HEK293 (cell line): ENCODE measurements around the gene SLC16A11.

Experiments
- CTCF ChIA-PET: fragments of 350-600 bp; formaldehyde crosslinking; extraction: SDS; loops from one replicate; lab custom pipeline; 2021; ENCODE audit warnings: antibody characterized with exemption; lab: Yijun Ruan, JAX
- POLR2A ChIA-PET: fragments of 300-600 bp; formaldehyde crosslinking; extraction: SDS; loops from one replicate; lab custom pipeline; 2020; ENCODE audit warnings: antibody characterized with exemption, inconsistent platforms; lab: Yijun Ruan, JAX
- H3K27ac ChIP-seq: fragments of 200-500 bp; sonication (Bioruptor generic); 2 replicates; pipeline ENCODE4 v1.5.1; 2014; ENCODE audit warnings: low read depth, low read length, control low read depth, inconsistent platforms; ENCODE audit errors: extremely low read depth
- H3K36me3 ChIP-seq, 2 experiments: fragments of 200-500 bp in 1 of 2; sonication (Bioruptor generic) in 1 of 2; 1 replicate in 1 of 2; 2 replicates in 1 of 2; pipeline ENCODE4 v1.5.1; 2014 to 2017; ENCODE audit warnings: inconsistent platforms in 2 of 2, low read length in 2 of 2; ENCODE audit not compliant: control insufficient read depth in 2 of 2, insufficient read depth in 1 of 2
- H3K4me1 ChIP-seq: fragments of 200-500 bp; sonication (Bioruptor generic); 2 replicates; pipeline ENCODE4 v1.5.1; 2014; ENCODE audit warnings: mild to moderate bottlenecking, low read length, inconsistent platforms; ENCODE audit not compliant: control insufficient read depth, insufficient read depth
- H3K4me3 ChIP-seq: 2 replicates; pipeline ENCODE4 v1.5.1; 2011; ENCODE audit warnings: low read depth, mild to moderate bottlenecking, control low read depth, low read length, moderate library complexity
- H3K9me3 ChIP-seq: fragments of 200-500 bp; sonication (Bioruptor generic); 2 replicates; pipeline ENCODE4 v1.5.1; 2014; ENCODE audit warnings: low read depth, low read length, inconsistent platforms; ENCODE audit not compliant: control insufficient read depth, insufficient read depth
- GFI1B ChIP-seq: fragments of 450-650 bp; formaldehyde crosslinking; IDR thresholded peaks from 2 replicates; pipeline ENCODE4 v1.5.1; 2016; ENCODE audit warnings: missing biosample characterization, missing genetic modification characterization
- GLI4 ChIP-seq: fragments of 450-650 bp; formaldehyde crosslinking; IDR thresholded peaks from 2 replicates; pipeline ENCODE4 v1.5.1; 2016; ENCODE audit warnings: missing biosample characterization, missing genetic modification characterization
- HOXC10 ChIP-seq: sonication (generic); formaldehyde crosslinking; IDR thresholded peaks from 2 replicates; pipeline ENCODE4 v1.8.1; 2023; ENCODE audit warnings: mild to moderate bottlenecking, missing genetic modification reagents
- KLF7 ChIP-seq: fragments of 450-650 bp; formaldehyde crosslinking; IDR thresholded peaks from 2 replicates; pipeline ENCODE4 v1.5.1; 2016; ENCODE audit warnings: missing biosample characterization, missing genetic modification characterization, borderline replicate concordance
- ZBTB10 ChIP-seq: fragments of 450-650 bp; formaldehyde crosslinking; IDR thresholded peaks from 2 replicates; pipeline ENCODE4 v1.5.1; 2016; ENCODE audit warnings: missing biosample characterization, missing genetic modification characterization
- ZFP3 ChIP-seq: fragments of 450-650 bp; formaldehyde crosslinking; IDR thresholded peaks from 2 replicates; pipeline ENCODE4 v1.5.1; 2016; ENCODE audit warnings: low read depth, missing biosample characterization, missing genetic modification characterization
- ZFP69B ChIP-seq: fragments of 450-650 bp; formaldehyde crosslinking; IDR thresholded peaks from 2 replicates; pipeline ENCODE4 v1.5.1; 2016; ENCODE audit warnings: missing biosample characterization, missing genetic modification characterization
- ZNF10 ChIP-seq: fragments of 450-650 bp; formaldehyde crosslinking; IDR thresholded peaks from 2 replicates; pipeline ENCODE4 v1.5.1; 2017; ENCODE audit warnings: missing biosample characterization, missing genetic modification characterization
- ZNF132 ChIP-seq: fragments of 450-650 bp; formaldehyde crosslinking; IDR thresholded peaks from 2 replicates; pipeline ENCODE4 v1.5.1; 2017; ENCODE audit warnings: missing biosample characterization, missing genetic modification characterization, borderline replicate concordance
- ZNF184 ChIP-seq: fragments of 450-650 bp; IDR thresholded peaks from 2 replicates; pipeline ENCODE4 v1.5.1; 2018; ENCODE audit warnings: missing biosample characterization, mild to moderate bottlenecking, missing genetic modification characterization
- ZNF214 ChIP-seq: fragments of 450-650 bp; formaldehyde crosslinking; IDR thresholded peaks from 2 replicates; pipeline ENCODE4 v1.5.1; 2017; ENCODE audit warnings: missing biosample characterization, mild to moderate bottlenecking, missing genetic modification characterization, borderline replicate concordance
- ZNF26 ChIP-seq: fragments of 450-650 bp; formaldehyde crosslinking; IDR thresholded peaks from 2 replicates; pipeline ENCODE4 v1.5.1; 2016; ENCODE audit warnings: missing biosample characterization, missing genetic modification characterization
- ZNF302 ChIP-seq: fragments of 450-650 bp; formaldehyde crosslinking; IDR thresholded peaks from 2 replicates; pipeline ENCODE4 v1.5.1; 2016; ENCODE audit warnings: missing biosample characterization, missing genetic modification characterization, low read depth
- ZNF362 ChIP-seq: fragments of 450-650 bp; formaldehyde crosslinking; IDR thresholded peaks from 2 replicates; pipeline ENCODE4 v1.5.1; 2016; ENCODE audit warnings: missing biosample characterization, missing genetic modification characterization
- ZNF366 ChIP-seq: fragments of 450-650 bp; formaldehyde crosslinking; conservative IDR thresholded peaks from 2 replicates; pipeline ENCODE4 v1.5.1; 2016; ENCODE audit warnings: missing biosample characterization, missing genetic modification characterization
- ZNF37A ChIP-seq: fragments of 450-650 bp; IDR thresholded peaks from 2 replicates; pipeline ENCODE4 v1.5.1; 2018; ENCODE audit warnings: missing biosample characterization, missing genetic modification characterization
- ZNF501 ChIP-seq: fragments of 450-650 bp; formaldehyde crosslinking; IDR thresholded peaks from 2 replicates; pipeline ENCODE4 v1.5.1; 2016; ENCODE audit warnings: missing biosample characterization, missing genetic modification characterization
- ZNF529 ChIP-seq: fragments of 450-650 bp; formaldehyde crosslinking; IDR thresholded peaks from 2 replicates; pipeline ENCODE4 v1.5.1; 2017; ENCODE audit warnings: missing genetic modification characterization, missing biosample characterization; ENCODE audit not compliant: insufficient replicate concordance
- ZNF585B ChIP-seq: fragments of 450-650 bp; formaldehyde crosslinking; IDR thresholded peaks from 2 replicates; pipeline ENCODE4 v1.5.1; 2016; ENCODE audit warnings: missing biosample characterization, missing genetic modification characterization
- ZNF701 ChIP-seq: fragments of 450-650 bp; formaldehyde crosslinking; IDR thresholded peaks from 2 replicates; pipeline ENCODE4 v1.5.1; 2016; ENCODE audit warnings: missing biosample characterization, missing genetic modification characterization
- ZNF76 ChIP-seq: fragments of 450-650 bp; formaldehyde crosslinking; IDR thresholded peaks from 2 replicates; pipeline ENCODE4; 2016; ENCODE audit warnings: low read depth, missing biosample characterization, missing genetic modification characterization, borderline replicate concordance
- ZNF768 ChIP-seq: fragments of 450-650 bp; formaldehyde crosslinking; IDR thresholded peaks from 2 replicates; pipeline ENCODE4 v1.5.1; 2018; ENCODE audit warnings: missing biosample characterization, mild to moderate bottlenecking, missing genetic modification characterization
- ZSCAN16 ChIP-seq: fragments of 450-650 bp; formaldehyde crosslinking; IDR thresholded peaks from 2 replicates; pipeline ENCODE4 v1.5.1; 2016; ENCODE audit warnings: missing biosample characterization, missing genetic modification characterization
- TF ChIP-seq, protein P1 (sequence below): fragments of 450-650 bp; formaldehyde crosslinking; IDR thresholded peaks from 2 replicates; pipeline ENCODE4 v1.5.1; 2016; ENCODE audit warnings: missing biosample characterization, missing genetic modification characterization, borderline replicate concordance
- TF ChIP-seq, protein P2 (sequence below): fragments of 450-650 bp; formaldehyde crosslinking; IDR thresholded peaks from 2 replicates; pipeline ENCODE4; 2016; ENCODE audit warnings: missing biosample characterization, missing genetic modification characterization

Gene SLC16A11

DNA sequence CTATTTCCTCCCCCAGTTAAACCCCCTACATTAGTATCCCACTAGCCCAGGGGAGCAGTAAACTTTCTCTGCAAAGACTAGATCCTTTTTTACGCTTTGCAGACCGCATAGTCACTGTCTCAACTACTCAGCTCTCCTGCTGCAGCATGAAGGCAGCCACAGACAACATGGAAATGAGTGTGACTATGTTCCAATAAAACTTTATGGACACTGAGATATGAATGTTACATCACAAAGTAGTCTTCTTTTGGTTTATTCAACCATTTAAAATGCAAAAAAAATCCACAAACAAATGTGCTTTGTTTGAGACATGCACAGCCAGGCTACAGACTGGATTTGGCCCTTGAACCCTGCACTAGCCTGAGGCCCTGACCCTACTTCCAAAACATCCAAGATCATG lies 33.4 kb downstream of the SLC16A11 start:
- TF ChIP-seq ZSCAN16 = no peak
- TF ChIP-seq ZNF585B (tag by site-specific recombination) = no peak
- TF ChIP-seq ZNF37A (tag by site-specific recombination) = no peak
- no peak for TF ChIP-seq ZNF501
- TF ChIP-seq ZNF26 = no peak
- TF ChIP-seq, protein P1, sequence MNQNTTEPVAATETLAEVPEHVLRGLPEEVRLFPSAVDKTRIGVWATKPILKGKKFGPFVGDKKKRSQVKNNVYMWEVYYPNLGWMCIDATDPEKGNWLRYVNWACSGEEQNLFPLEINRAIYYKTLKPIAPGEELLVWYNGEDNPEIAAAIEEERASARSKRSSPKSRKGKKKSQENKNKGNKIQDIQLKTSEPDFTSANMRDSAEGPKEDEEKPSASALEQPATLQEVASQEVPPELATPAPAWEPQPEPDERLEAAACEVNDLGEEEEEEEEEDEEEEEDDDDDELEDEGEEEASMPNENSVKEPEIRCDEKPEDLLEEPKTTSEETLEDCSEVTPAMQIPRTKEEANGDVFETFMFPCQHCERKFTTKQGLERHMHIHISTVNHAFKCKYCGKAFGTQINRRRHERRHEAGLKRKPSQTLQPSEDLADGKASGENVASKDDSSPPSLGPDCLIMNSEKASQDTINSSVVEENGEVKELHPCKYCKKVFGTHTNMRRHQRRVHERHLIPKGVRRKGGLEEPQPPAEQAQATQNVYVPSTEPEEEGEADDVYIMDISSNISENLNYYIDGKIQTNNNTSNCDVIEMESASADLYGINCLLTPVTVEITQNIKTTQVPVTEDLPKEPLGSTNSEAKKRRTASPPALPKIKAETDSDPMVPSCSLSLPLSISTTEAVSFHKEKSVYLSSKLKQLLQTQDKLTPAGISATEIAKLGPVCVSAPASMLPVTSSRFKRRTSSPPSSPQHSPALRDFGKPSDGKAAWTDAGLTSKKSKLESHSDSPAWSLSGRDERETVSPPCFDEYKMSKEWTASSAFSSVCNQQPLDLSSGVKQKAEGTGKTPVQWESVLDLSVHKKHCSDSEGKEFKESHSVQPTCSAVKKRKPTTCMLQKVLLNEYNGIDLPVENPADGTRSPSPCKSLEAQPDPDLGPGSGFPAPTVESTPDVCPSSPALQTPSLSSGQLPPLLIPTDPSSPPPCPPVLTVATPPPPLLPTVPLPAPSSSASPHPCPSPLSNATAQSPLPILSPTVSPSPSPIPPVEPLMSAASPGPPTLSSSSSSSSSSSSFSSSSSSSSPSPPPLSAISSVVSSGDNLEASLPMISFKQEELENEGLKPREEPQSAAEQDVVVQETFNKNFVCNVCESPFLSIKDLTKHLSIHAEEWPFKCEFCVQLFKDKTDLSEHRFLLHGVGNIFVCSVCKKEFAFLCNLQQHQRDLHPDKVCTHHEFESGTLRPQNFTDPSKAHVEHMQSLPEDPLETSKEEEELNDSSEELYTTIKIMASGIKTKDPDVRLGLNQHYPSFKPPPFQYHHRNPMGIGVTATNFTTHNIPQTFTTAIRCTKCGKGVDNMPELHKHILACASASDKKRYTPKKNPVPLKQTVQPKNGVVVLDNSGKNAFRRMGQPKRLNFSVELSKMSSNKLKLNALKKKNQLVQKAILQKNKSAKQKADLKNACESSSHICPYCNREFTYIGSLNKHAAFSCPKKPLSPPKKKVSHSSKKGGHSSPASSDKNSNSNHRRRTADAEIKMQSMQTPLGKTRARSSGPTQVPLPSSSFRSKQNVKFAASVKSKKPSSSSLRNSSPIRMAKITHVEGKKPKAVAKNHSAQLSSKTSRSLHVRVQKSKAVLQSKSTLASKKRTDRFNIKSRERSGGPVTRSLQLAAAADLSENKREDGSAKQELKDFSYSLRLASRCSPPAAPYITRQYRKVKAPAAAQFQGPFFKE = no peak
- TF ChIP-seq ZNF362 (tag by site-specific recombination) = no peak
- TF ChIP-seq HOXC10 = no peak
- no peak for TF ChIP-seq ZNF529 (tag by site-specific recombination)
- TF ChIP-seq ZFP3 = no peak
- no peak for TF ChIP-seq ZFP69B (tag by site-specific recombination)
- TF ChIP-seq ZNF302 = no peak
- no peak for TF ChIP-seq ZNF184 (tag by site-specific recombination)
- TF ChIP-seq ZNF214 (tag by site-specific recombination) = no peak
- TF ChIP-seq ZNF366 (tag by site-specific recombination) = no peak
- no peaks in the 10 kb centered on the region for H3K9me3 ChIP-seq
- ChIA-PET CTCF (interaction anchor here (0.6 to 1.1 kb wide), 3 partner anchors 126 to 269 kb away, joined by 3 to 4 read pairs (median 3); no protein-coding TSS in a partner anchor), POLR2A (interaction anchor here (0.6 kb wide), 1 partner anchor 23 kb away, joined by 4 read pairs; no protein-coding TSS in a partner anchor)
- peaks cover 0 to 22% of the 10 kb centered on the region in 2 experiments; a peak in 2 of 3 replicates for H3K36me3 ChIP-seq
- no peak overlapping the region for H3K4me3 ChIP-seq
- H3K27ac ChIP-seq = no peak overlapping the region
- peaks cover 10% of the 10 kb centered on the region; the same call in 1 of the 2 replicates for H3K4me1 ChIP-seq

DNA sequence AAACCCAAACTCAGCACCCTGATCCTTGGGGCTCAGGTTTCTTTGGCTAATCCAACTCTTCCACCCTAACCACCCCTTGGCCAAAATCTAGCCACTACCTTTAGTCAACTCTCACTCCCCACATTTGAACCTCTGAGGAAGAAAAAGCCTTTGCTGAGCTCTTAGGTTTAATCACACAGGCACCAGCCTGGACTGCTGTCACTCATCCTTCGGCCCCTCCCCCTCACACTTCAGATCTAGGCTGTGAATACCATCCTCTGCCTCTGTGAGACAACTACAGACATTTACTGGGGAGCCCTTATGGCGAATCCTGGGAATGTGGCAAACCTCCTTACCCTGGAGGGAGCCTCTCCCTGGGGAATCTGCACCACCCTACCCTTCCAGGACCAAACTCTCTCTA lies 36.7 kb downstream of the SLC16A11 start:
- peaks cover 7% of the 10 kb centered on the region; the same call in 1 of the 2 replicates for H3K4me1 ChIP-seq
- peaks cover 4 to 29% of the 10 kb centered on the region in 2 experiments for H3K36me3 ChIP-seq
- H3K4me3 ChIP-seq = no peak overlapping the region
- CTCF ChIA-PET = interaction anchor here (2.3 to 8.7 kb wide), 5 partner anchors 14 to 340 kb away, joined by 12 to 169 read pairs (median 58); partner anchors contain the start of gene BCL6B
- no peaks in the 10 kb centered on the region for H3K9me3 ChIP-seq
- POLR2A ChIA-PET = interaction anchor here (0.8 kb wide), 1 partner anchor 96 kb away, joined by 7 read pairs; no protein-coding TSS in a partner anchor
- no peak overlapping the region for H3K27ac ChIP-seq
- TF ChIP-seq ZNF701 (tag by site-specific recombination) = no peak
- TF ChIP-seq ZNF10 (tag by site-specific recombination) = no peak
- no peak for TF ChIP-seq ZBTB10
- TF ChIP-seq GFI1B = no peak
- no peak for TF ChIP-seq ZNF768 (tag by site-specific recombination)
- no peak for TF ChIP-seq ZNF132 (tag by site-specific recombination)
- TF ChIP-seq, protein P2, sequence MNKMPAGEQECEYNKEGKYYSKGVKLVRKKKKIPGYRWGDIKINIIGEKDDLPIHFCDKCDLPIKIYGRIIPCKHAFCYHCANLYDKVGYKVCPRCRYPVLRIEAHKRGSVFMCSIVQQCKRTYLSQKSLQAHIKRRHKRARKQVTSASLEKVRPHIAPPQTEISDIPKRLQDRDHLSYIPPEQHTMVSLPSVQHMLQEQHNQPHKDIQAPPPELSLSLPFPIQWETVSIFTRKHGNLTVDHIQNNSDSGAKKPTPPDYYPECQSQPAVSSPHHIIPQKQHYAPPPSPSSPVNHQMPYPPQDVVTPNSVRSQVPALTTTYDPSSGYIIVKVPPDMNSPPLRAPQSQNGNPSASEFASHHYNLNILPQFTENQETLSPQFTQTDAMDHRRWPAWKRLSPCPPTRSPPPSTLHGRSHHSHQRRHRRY (tag by site-specific recombination) = no peak
- no peak for TF ChIP-seq GLI4 (tag by site-specific recombination)
- TF ChIP-seq ZNF76 (tag by site-specific recombination) = no peak
- TF ChIP-seq KLF7 = no peak
